DMS 273 (cell line): ENCODE measurements around the gene PIM1.

Experiments
- DNase-seq: peaks from one replicate; lab custom pipeline; 2025; ENCODE audit not compliant: unreplicated experiment; lab: John Stamatoyannopoulos, UW

Gene PIM1

DNA sequence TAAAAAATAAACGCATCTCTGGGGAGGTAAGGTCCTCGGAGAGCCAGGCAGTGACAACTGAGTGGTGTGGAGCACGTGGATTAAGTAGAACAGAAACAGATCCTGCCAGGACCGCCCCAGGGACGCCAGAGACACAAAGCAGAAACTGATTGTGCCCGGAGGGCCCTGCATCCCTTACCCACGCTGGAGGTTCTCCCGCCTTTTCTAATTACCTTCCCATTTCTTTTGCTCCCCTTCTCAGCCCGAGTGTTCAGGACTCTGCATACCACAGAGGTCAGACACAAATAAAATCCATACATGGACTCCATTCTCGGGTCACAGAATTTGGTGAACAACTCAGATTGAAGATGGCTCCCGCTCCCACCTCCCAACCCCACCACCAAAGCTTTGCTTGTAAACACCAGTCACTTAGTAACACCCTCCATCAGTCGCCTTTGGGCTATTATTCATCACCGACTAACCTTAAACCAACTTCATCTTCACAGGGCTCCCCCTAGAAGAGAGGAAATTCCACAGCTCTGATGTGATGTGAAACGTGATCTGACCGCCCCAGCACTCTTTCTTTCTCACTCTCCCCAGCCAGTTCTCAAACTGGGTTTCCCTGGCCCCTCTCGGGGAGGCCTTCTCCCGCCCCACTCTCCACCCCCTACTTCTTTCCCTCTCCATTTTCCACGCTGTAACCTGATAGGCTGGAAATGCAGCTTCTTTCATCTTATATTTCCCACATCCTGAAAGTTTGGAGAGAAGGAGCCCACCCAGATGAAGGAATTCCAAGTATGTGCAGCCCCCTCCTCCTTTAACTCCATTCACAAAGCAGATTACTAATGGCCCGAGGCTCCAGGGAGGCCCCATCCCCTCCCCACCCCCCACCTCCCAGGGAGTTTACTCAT, 32.5 kb upstream of the PIM1 start:
- peak; percentile 76 for DNase-seq

DNA sequence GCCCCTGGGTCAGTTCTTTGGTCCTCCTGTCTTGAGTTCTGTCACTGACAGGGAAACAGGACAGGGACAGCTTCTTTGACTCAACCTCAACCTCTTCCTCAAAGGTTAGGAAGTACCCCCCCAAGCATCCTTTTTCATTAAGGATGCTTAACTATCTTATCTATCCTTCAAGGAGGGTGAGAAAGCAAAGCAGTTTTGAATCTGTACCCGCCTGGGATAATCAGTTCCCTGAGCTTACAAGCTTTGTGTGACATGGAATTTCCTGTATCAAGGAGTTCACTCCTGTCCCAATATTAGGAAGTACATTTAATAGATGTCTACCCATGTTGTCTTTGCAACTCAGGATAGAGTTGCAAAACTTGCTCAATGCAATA, 31.1 kb upstream of the PIM1 start:
- no peak for DNase-seq

DNA sequence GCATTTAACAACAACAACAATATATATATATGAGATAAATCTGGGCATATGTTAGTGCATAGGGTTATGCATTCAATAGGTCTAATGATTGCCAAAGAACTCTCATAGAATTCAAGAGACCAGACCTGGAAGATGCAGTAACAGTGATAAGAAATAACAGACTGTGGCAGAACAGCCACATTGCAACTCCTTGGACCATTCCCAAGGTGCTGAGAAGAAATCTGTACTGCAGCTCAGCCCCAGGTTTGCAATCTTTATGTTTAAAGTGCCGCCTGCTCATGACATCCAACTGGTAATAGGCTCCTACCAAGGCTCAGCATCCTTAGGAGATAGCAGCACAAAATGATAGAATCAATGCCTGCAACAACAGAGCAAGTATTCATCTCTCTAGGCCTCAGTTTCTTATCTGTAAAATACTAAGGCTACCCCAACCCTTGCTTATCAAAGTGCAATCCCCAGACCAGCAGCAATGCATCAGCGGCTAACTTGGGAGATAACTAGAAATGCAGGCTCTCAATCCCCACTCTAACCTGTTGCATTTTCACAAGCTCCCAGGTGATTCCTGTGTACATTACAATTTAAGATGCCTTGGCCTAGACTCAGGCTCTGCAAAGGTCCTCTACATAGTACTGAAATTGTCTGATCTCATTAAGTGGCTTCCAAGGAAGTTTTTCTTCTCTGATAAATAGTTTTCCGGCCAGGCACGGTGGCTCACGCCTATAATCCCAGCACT, 30.6 kb upstream of the PIM1 start:
- peak; percentile 33 for DNase-seq

DNA sequence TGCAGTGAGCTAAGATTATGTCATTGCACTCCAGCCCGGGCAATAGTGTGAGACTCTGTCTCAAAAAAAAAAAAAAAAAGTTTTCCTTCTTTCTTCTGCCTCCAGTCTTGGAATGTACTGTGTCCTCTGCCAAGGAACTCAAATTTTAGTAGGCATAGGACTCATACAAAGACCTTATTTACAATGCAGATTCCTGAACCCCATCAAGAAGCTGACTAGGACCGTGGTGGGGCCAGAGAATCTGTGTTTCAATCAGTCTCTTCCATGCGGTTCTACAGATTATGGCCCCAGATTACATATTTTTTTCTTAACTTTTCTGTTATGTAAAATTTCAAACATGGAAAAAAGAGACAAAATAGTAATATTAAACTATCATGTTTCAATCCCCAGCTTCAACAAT, 29.8 kb upstream of the PIM1 start:
- DNase-seq: no peak

DNA sequence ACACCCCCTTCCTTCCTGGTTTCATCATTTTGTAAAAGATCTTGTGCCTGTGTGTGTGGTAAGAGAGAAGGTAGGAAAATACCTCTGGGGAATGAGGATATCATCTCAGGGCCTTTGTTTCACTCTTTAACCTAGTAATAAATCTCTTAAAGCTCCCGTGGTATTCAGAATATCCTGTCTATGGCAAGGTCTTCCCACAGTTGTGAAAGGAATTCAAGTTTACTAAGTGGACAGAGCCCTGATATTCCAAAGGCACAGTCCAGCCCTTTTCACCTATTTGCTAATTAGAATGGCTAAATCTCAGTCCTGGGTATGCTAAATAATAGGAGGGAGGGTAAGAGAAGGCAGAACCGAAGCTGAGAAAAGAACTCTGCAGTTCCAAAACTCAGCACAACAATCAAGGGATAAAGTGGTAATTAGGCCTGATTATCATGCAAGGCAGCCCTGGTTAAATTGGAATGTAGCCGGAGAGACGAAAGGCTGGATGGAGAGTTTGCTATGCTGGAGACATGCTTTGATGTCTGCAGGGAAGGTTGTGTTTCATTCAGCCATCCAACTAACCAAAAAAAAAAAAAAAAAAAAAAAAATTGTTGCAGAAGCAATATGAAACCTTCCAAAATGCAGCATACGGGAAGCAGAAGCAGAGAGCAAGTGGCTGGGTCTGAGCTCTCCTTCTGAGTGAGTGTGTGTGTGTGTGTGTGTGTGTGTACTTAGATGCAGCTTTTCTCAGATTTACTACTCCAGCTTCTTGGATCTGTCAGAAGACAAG, 28.5 kb upstream of the PIM1 start:
- peak; percentile 85 for DNase-seq

DNA sequence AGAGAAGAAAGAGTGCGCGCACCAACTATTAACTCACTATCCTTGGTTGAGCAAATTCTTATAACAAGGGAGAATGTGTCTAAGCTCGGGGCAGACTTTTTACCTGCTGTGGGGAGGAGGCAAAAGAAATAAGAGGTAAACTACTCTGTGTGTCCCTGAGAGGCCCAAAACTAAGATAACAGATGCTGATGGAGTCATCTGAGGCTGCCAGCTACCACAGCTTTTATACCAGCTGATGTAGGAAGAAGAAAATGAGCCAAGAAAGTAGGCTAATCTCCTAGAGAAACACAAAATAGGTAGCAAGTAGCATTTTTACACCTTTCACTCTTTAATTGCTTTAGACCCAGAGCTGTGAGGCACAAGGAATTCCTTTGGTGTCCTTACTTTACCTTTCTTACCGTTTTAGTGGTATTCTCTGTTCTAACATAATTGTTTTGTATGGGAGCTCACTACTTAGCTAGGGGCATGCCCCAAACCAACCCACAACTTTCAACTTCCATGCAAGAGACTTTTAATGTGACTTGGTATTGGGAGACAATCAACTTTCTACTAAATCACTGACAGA, 27.8 kb upstream of the PIM1 start:
- DNase-seq: peak; percentile 85

DNA sequence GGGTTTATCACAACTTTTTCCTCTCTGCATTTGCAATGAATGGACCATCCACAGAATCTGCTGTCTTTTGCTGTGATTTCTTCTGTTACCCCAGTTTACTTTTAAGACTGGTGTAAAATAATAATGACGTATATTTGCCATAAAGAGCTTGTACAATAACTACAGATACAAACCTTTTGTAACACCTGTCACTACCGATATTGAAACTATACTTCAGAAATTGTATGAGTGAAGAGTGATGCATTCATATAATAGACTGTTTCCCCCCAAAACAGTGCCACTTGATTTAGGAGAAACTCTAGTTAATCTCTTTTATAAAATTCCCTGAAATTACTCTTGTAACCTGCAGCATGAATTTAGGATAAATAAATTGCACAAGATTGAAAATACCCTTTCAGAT, 26.4 kb upstream of the PIM1 start:
- no peak for DNase-seq

DNA sequence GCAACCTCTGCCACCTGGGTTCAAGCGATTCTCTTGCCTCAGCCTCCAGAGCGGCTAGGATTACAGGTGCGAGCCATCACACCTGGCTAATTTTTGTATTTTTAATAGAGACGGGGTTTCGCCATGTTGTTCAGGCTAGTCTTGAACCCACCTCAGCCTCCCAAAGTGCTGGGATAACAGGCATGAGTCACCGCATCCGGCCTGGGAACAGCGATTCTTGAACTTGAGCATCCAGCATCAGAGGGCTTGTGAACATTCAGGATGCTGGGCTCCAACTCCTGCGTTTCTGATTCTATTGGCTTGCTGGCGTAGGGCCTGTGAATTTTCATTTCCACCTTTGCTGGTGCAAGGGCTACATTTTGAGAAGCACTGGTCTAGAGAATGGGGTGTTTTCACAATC, 24.5 kb upstream of the PIM1 start:
- DNase-seq: no peak

DNA sequence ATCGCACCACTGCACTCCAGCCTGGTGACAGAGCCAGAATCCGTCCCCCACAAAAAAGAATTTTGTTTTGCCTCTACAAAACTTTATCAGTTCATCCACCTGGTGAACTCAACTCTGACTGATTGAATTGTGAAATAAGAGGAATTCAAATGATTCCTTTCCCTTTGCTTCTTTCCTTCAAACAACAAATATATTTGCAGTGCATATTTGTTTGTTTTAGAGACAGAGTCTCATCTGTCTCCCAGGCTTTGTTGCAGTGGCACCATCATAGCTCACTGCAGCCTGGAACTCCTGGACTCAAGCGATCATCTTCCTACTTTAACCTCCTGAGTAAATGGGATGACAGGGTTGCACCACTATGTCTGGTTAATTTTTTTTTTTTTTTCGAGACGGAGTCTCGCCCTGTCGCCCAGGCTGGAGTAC, 23.2 kb upstream of the PIM1 start:
- DNase-seq: no peak

DNA sequence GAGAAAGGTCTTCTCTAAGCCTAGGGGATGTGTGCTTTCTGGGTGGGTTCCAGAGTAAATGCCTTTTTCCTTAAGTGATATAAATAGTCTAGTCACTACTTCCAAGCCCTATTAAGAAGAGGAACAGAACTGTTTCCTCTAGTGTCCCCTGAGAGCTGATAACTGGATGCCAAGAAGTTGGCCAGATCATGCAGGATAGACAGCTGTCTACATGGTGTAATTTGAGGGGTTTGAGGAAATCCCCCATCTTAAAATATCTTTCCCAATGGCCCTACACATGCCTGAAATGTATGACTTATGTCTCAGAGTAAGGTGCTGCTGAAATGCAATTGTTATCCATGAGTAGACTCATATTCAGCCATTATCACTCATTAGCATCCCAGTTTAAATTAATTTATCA, 20.2 kb upstream of the PIM1 start:
- DNase-seq: peak; percentile 38

DNA sequence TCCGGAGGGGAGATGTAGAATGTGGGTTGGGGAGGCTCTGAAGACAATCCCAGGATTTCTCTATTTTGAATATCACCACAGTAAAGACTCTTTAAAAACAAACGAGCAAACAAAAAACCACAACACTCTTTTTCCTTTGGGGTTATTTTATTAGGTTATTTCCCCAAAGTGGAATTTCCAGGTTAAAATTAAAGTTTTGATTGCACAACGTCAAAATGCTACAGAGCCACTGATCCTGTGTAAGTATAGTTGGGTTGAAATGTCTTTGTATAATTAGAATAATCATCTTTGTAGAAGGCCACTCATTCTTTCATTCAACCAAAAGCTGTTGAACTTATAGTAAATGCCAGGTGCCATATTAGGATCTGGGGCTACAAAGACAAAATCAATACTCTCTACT, 19.6 kb upstream of the PIM1 start:
- no peak for DNase-seq

DNA sequence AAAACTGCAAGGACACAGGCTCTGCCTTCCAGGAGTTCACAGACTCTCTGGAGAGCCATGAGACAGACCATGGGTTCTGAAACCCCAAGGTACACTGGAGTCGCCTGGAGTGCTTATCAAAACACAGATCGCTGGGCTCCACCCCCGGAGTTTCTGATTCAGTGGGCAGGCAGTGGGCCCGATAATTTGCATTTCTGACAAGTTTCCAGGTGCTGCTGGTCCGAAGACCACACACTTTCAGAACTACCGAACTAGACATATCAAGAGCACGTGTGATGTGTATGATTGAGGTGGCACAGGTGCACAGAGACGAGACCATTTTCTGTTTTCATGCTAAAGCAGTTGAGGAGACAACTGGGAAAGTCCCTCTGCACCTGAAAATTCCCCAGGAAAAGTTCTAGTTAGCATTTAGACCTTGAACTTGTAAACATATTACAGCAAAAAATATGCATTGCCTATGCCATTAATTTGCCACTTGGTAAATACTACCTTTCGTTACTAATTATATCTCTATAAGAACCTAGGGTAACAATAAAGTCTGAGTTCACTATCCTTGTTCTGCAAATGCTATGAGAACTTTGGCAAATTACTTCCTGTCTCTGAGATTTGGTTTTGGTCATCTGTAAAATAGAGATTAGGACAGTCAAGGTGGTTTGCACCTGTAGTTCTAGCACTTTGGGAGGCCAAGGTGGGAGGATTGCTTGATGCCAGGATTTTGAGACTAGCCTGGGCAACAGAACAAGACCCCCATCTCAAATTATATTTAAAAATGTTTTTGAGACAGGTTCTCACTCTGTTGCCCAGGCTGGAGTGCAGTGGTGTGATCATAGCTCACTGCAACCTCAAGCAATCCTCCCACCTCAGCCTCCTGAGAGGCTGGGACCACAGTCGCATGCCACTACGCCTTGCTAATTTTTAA, 14.3 kb upstream of the PIM1 start:
- DNase-seq: peak; percentile 69

DNA sequence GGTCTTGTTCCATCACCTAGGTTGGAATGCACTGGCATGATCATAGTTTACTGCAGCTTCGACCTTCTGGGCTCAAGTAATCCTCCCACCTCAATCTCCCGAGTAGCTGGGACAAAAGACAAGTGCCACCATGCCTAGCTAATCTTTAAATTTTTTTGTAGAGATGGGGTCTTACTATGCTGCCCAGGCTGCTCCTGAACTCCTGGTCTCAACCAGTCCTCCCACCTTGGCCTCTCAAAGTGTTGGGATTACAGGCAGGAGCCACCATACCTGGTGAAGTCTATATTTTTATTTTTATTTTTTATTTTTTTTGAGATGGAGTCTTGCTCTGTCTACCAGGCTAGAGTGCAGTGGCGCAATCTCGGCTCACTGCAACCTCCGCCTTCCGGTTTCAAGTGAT, 11.4 kb upstream of the PIM1 start:
- no peak for DNase-seq

DNA sequence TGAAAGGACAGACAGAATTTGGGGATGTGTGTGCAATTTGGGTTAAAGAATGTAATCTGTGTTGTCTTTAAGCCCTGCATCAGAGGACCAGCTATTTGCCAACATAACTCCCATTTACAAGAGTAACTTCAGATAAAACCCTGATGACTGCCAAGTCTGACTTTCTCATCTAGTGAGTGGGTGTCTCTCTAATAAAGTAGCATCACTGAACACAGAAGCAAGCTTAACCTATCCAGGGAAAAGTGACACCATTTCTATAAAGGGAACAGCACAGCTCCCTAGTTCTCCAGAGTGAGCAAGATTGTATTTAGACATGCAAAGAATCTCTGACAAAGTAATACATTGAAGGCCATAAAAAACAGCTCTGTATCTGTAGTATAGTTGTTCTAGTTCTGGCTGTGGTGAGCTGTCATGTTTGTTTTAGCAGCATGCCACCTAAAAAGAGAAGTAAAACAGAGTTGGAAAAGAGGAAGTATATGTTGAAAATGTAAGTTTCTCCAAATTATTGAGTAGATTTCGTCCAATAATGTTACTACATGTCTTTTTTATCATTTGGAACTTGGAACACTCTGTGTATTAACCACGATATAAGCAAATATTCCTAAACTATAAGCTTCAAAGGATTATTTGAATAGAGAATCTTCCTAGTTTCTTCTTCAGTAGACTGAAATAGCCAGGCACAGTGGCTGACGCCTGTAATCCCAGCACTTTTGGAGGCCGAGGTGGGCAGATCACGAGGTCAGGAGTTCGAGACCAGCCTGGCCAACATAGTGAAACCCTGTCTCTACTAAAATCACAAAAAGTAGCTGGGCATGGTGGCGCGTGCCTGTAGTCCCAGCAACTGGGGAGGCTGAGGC, 8.8 kb upstream of the PIM1 start:
- DNase-seq: no peak

DNA sequence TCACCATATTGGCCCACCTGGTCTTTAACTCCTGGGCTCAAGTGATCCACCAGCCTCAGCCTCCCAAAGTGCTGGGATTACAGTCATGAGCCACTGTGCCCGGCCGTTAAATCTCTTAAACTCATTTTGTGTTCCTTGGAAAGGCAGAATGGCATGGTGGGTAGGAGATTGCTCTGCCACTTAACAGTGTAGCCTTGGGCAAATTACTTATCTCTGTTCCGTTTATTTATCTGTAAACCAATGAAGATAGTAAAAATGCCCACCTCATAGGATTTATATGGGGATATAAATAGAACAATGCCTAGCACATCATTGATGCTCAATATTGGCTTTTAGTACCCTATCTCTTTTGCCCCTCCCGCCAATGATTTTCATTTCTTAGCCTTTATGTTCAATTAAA, 7.2 kb upstream of the PIM1 start:
- no peak for DNase-seq

DNA sequence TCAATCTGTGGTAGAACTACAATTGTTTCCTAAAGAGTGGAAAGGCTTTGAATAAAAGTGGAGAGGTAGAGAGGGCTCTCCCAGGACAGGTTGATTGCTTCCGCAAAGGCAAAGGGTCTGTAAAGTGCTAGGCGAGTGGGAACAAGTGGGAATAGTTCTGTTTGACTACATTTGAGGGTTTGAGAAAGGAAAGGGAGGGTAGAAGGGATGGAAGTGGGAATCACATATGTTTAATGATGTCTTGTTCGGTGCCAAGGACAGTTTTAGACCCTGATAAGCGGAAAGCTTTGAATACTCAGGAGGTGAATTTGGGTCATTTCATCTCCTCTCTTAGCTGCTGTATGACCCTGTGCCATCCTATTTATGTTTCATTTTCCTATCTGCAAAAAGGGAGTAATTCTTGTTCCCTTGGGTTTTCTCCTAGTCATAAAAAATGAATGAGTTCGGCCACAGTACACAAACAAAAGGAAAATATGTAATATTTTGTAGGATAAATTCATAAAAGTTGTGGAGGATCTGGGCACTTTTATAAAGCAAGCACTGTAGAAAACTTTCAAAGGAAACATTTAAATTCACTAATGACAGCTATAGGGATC, 1.7 kb upstream of the PIM1 start:
- DNase-seq: no peak

DNA sequence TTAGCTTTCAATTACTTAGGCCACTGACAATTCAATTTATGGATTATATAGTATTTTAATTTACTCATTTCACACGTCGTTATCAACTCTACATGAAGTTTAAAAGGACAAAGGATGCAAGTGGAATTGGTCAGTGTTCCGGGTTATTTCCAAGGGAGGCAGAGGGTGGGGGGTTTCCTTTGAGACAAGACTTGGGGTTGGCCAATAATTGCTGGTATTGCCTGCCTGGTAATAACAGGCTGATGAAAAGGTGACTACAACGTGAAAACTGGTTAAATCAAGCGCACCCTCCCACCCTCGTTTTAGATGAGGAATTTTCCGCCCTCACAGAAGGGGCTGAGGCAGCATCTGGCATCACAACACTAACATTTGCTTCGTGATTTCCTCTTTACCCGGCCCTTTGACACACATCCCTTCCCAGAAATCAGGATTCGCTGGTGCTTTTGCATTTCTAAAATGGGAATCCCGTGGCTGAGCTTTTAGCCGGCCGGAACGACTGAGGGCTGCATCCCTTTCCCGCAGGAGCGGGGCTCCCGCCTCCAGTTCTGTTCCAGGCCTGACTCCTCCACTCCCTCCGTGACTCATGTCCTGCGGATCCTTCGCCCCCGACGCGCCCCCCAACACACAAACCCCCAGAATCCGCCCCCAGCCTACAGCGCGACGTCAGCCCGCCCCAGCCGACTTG, 999 bp upstream of the PIM1 start:
- peak; percentile 76 for DNase-seq
